Measurements from ENCODE around the gene RDH12.

GRCh38 chr14:67680121-67680602 lies 21.5 kb upstream of the RDH12 start:
- TF ChIP-seq CTCF (conservative IDR thresholded peaks at IDR 0.05; ENCODE audit: low read length), result no peak
- no peak for TF ChIP-seq EZH2phosphoT487 (IDR thresholded peaks at IDR 0.05; ENCODE audit: borderline replicate concordance, low read depth, low read length)
